SK-MEL-5 (cell line): ENCODE measurements around the gene KRTAP10-5. TPM values are rescaled to one million over a fixed set of nuclear protein-coding genes. Genes with fewer than 3 reads are reported as not detected.
"Not testable (repeated sequence)": the region's sequence is repeated elsewhere in the genome, so short reads cannot be mapped to it uniquely, and the experiment has no call there.

Experiments
- DNase-seq: peaks from one replicate; pipeline ENCODE4 v3.0.0-alpha.2; 2016; ENCODE audit warnings: low read depth, low spot score
- in situ Hi-C: cut with HindIII; loops from 2 replicates; pipeline ENCODE4 v1.10.0; 2016; ENCODE audit warnings: low sequenced_read_pairs, high pct_unique_total_duplicates, low pct_unique_long_range_greater_than_20kb
- total RNA-seq: library from RNA; depleted of rRNA; stranded (reverse); fragments of >200 nt; shearing (Covaris generic); gene quantifications from 2 replicates; pipeline ENCODE4 v1.2.3, GENCODE V29; 2014

Gene KRTAP10-5
- total RNA-seq, 1 experiment from 2014 or later = not detected

- no peak for DNase-seq
These were observed 15.8 kb upstream of the KRTAP10-5 start for GRCh38 chr21:44596068-44596725.

DNA sequence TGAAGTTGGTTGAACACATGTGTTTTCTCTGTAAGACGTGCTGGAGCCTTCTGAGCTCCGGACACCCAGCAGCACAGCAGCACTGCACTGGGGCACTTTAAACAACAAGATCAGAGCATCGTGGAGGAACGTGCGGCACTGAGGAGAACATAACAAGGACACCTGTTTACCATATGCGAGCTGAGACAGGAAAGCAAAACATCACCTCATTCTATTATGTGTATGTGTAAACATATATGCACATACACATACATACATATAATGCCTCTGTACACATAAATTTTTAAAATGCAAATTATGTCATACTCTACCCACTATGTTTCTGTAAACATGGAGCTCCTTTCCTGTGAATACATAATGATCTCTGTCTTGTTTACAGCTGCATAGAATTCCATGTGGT, 15.1 kb upstream of the KRTAP10-5 start:
- in situ Hi-C loops = no loop called here
- DNase-seq = no peak

More at GRCh38 chr21:44596068-44596725, 15.8 kb upstream of the KRTAP10-5 start:
- in situ Hi-C loops = no loop called here

DNA sequence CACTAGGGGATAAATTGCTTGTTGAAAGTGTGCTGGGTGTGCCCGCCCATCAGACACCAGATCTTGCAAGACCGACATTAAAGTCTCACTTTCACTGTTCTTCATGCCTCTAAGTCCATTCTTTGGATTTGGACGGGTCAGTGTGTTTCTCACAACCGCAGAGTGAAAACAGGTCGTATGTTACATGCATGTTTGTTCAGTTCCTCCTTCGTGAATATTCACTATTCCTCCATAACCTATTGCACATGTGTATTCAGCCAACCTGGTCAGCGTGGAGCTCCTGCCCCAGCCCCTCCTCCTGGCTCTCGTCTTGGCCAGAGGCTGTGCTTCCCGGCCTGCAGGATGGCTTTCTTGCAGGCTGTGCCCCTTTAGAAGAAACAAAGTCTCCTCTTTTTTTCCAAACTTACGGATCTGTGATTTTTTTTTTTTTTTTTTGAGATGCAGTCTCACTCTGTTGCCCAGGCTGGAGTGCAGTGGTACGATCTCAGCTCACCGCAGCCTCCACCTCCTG, 14.1 kb upstream of the KRTAP10-5 start:
- no peak for DNase-seq
- in situ Hi-C loops = no loop called here

DNA sequence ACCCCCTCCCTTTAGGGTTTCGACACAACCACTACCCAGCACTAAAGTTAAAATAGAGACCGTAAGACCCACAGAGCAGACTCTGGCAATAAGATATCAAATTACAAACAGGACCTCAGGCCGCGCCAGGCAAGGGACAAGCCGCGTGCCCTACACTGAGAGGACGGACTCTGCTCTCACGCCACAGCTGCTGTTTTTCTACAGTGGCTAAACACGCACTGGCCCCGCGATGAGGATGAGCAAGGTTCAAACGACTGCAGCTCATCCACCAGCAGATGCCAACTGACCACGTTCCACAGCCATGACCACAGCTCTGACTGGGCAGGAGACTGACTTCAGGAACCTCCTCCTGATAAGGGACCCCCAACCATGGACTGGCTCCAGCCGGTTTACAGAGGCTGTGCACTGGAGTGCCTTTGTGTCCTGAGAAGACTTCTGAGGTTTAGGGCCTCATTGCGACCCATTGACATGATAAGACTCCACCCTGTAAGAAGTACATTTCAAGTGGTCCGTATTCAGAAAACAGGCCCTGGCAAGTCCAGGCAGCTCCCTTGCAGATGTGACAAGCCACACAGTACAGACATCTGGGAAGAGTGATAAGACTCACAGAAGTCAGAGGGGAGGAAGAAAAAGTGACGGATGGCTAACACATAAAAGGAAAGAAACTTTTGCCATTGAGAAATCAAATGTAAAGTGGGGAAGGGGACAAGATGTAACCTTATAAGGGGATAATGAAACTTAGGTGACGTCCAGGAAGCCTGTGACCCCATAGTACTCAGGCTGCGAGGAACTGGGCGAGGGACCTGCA, 13.4 kb upstream of the KRTAP10-5 start:
- no peak for DNase-seq
- in situ Hi-C loops = no loop called here

GRCh38 chr21:44592446-44593311, 12.3 kb upstream of the KRTAP10-5 start, which contains the start of gene KRTAP10-6:
KRTAP10-6 (minus strand) TSS chr21:44592505; CDS start chr21:44592484, 21 bp downstream.
- in situ Hi-C loops = no loop called here
- no peak for DNase-seq

DNA sequence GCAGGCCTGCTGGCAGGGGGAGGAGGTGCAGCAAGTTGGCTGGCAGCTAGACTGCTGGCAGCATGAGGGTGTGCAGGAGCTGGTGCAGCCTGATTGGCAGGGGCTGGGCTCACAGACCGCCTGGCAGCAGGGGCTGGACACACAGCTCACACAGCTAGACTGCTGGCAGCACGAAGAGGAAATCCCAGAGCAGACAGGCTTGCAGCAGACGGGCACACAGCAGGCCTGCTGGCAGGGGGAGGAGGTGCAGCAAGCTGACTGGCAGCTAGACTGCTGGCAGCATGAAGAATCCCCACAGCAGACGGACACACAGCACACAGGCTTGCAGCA, 11.4 kb upstream of the KRTAP10-5 start:
- DNase-seq, in situ Hi-C loops: not testable (repeated sequence)

DNA sequence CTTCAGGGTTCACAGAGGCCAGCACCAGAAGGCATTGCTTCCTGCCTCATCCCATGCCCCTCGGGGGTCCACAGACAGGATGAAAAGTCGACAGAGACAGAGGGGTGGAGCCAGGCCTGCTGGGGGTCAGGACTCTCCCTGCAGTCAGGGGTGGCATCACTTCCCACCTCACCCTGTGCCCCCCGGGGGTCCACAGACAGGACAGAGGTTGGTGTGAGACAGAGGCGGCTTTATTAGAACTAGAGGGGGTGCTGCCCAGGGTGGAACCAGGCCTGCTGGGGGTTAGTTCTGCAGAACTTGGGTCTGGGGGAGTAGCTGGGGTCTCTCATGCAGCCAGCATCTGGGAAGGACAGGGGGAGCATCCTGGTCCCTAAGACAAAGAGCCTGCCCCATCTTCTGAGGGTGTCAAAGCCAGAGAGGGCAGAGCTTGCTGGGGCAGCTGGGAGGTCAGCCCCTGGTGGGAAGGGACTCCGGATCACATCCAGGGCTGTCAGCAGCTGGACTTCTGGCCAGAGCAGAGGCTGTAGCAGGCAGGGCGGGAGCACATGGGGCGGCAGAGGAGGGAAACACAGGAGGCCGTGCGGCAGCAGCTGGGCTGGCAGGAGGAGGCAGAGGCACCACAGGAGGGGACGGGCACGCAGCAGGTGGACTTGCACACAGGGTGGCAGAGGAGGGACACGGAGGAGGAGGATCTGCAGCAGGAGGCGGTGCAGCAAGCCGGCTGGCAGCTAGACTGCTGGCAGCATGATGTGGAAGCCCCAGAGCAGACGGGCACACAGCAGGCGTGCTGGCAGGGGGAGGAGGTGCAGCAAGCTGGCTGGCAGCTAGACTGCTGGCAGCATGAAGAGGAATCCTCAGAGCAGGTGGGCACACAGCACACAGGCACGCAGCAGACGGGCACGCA, 10.7 kb upstream of the KRTAP10-5 start:
- in situ Hi-C loops, DNase-seq: not testable (repeated sequence)

DNA sequence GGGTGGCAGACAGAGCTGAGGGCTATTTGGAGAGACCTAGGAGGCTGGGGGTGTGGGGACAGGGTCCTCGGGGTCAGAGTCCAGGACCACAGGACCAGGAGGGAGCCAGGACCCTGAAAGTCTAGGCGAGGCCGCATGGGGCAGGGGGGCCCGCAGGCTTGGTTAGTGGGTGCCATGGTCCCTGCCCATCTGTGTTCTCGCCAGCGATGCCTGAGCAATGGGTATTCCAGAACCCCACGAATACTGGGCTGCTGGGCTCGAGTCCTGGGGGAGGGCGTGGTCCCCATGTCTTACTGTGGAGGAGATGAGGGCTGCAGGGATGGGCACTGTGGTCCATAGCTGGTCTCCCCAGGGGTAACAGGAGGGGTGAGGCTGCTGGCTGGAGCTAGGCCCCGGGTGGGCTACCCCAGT, 9.9 kb upstream of the KRTAP10-5 start:
- in situ Hi-C loops = no loop called here
- DNase-seq = no peak

DNA sequence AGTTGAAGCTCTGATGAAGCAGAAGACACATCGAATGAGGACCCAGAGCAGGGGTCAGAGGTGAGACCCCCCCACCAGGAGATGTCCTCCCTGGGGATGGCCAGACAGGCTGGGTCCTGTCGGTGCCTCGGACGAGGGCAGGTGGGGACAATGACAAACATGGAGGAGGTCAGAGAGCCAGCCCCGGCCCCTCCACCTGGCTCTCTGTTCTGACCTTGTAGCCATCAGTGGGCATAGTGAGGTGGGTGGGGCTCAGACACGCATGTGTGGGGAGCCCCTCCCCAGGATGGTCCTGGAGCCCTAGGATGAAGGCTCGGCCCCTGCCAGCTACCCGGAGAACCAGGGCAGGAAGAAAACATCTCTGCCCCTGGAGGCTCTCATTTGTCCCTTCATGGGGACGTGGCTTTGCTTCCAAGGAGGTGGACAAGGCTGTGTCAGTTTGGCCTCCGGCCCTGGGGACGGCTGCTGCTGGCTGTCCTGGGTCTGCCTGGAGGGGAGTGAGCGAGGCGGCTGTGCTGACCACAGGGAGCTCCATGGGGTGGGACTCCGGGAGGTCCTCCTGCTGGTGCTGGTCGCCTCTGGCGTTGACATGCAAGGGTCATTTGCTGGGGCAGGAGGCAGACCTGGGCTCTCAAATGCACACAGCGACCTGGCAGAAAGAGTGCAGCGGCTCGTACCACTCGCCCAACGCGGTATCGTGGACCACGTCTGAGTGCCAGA, 9.3 kb upstream of the KRTAP10-5 start:
- in situ Hi-C loops = no loop called here

DNA sequence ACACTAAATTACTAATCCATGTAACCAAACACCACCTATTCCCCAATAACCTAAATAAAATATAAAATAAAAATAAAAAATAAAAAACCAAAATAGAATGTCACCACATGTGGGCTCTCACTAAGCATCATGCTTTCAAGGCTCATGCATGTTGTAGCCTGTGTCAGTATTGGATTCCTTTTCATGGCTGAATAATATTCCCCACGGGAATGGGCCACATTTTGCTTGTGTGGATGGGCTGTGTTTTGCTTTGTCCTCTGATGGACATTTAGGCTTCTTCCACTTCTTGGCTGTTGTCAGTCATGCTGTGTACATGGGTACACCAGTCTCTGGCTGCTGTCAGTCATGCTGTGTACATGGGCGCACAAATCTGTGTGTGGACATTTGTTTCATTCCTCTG, 8.7 kb upstream of the KRTAP10-5 start:
- in situ Hi-C loops = no loop called here

More for the DNA sequence above, 9.3 kb upstream of the KRTAP10-5 start:
- no peak for DNase-seq

DNA sequence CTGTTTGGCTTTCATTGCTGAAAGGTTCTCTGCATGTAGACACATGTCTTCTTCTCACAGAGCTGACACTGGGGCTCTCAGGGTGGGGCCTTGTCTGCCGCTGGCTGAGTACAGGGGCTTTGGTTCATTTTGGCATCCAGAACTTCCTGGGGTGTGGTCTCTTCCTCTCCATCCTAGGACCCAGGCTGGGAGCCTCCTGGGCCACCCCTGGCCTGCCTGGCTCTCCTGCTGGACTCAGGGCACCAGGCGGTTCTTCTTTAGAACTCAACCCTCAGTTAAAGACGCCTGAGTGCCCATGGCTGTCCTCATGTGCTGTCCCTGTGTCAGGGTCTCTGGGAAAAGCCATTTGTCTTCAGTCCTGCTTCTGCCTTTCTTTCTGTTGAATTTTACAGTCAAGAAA, 5.5 kb upstream of the KRTAP10-5 start:
- in situ Hi-C loops = no loop called here

More for the DNA sequence above, 8.7 kb upstream of the KRTAP10-5 start:
- DNase-seq = no peak

DNA sequence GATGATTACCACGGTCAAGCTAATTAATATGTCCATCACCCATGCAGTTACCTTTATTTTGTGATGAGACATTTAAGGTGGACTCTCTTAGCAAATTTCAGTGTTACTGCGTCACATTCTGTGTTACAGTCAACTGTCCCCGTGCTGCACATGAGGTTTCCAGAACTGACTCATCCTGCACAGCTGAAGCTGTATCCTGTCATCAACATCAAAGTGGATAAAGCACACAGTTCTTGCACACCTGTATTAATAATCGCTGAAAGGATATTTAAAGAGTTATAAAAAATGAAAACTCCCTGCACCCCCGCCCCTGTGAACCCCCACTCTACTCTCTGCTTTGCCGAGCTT, 3.4 kb upstream of the KRTAP10-5 start:
- in situ Hi-C loops = no loop called here
- no peak for DNase-seq

More for the DNA sequence above, 5.5 kb upstream of the KRTAP10-5 start:
- DNase-seq = no peak

GRCh38 chr21:44583089-44583799, 2.8 kb upstream of the KRTAP10-5 start:
- in situ Hi-C loops = no loop called here
- DNase-seq = no peak

DNA sequence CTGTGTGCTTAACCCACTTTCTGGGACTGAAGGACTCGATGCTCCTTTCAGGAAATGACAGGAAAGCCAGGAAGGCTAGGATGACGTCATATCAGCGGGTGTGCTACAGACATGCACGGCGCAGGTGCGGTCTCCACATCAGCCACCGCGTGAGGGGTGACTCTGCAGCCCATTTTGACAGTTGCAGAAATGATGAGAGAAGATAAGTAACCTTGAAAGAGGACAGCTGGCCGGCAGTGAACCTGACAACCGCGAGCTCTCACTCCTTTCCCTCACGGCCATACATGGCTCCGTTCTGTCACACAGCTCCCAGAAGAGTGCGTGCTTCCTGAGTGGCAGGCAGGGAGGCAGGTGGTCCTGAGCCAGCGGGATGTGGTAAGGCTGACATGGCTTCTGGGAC, 1.7 kb upstream of the KRTAP10-5 start:
- no peak for DNase-seq
- in situ Hi-C loops = no loop called here

DNA sequence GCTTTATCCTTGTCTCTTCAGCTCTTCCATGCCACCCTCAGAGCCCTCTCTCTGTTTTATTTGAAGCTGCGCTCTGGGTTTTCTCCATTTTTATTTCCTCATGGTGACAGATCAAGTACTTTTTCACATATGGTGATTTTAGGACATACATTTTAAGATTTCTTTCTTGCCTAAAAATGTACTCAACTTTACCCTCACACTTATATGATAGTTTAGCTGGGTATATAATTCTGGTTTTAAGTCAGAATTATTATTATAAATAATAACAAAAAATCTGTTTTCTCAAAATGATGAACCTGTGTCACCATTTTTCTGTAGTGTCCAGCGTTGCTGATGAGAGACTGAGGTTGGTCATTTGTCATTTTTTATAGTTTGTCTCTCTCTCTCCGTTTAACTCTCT, 754 bp upstream of the KRTAP10-5 start:
- in situ Hi-C loops = no loop called here
- no peak for DNase-seq

- in situ Hi-C loops = no loop called here
- no peak for DNase-seq
These were observed 615 bp downstream of the KRTAP10-5 start for GRCh38 chr21:44579833-44580144.
